Caki2 (cell line): ENCODE measurements around the gene CDCA3. TPM values are rescaled to one million over a fixed set of nuclear protein-coding genes. Genes with fewer than 3 reads are reported as not detected.

Experiments
- DNase-seq: peaks from one replicate; pipeline ENCODE4 v3.0.0-alpha.2; 2015; ENCODE audit warnings: low read depth
- in situ Hi-C: cut with HindIII; loops from 2 replicates; pipeline ENCODE4 v1.10.0; 2016; ENCODE audit warnings: low sequenced_read_pairs, low pct_unique_long_range_greater_than_20kb, mixed read lengths
- total RNA-seq: library from RNA; depleted of rRNA; stranded (reverse); fragments of >200 nt; shearing (Covaris generic); gene quantifications from 2 replicates; pipeline ENCODE4 v1.2.3, GENCODE V29; 2014; ENCODE audit warnings: low replicate concordance

Gene CDCA3
- total RNA-seq, 1 experiment from 2014 or later, result 216 TPM

DNA sequence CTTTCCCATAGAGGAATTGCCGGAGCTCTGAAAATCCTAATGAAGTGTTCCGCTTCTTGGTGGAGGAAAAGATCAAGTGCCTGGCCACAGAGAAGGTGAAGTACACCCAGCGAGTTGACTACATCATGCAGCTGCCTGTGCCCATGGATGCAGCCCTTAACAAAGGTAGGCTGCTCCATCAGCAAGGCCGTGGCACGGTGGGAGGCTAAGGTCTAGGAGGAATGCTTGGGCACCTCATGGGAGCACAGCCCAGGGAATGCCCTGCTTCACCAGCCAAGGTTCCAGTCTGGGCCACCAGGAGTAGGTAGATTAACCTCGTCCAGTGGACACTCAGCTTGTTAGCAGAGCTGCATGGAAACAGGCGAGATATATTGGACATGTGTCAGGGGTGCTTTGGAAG, 9.9 kb upstream of the CDCA3 start:
- DNase-seq, result no peak
- in situ Hi-C loops, result no loop called here

DNA sequence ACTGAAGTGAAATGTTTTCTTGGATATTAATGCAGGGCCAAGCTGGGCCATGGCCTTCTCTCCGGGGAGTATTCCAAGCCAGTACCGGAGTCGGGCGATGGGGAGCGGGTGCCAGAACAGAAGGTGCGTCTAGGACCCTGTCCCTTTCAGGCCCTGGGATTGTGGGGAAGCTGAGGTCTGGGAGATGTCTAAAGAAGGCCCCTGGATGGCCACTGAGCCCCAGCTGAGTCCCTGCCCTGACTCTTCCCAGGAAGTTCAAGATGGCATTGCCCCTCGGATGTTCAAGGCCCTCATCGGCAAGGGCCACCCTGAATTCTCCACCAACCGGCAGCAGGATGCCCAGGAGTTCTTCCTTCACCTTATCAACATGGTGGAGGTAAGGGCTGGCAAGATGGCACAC, 9.0 kb upstream of the CDCA3 start:
- no peak for DNase-seq
- in situ Hi-C loops, result no loop called here

DNA sequence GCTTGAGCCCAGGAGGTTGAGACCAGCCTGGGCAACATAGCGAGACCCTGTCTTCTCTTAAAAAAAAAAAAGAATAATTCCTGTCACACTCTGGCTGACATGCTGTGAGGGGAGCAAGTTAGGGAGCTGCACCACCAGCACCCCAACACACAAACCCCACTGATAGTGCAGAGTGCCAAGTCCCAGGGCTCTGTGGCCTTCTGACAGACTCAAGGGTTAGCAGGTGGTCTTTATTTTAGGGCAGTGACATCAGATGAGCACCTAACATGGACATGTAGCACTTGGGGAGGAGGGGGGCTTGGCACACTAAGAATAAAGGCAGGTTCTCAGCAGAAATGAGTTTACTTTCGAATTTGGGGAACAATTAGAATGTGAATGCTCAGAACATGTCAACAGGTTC, 7.7 kb upstream of the CDCA3 start:
- in situ Hi-C loops, result no loop called here
- DNase-seq, result no peak

DNA sequence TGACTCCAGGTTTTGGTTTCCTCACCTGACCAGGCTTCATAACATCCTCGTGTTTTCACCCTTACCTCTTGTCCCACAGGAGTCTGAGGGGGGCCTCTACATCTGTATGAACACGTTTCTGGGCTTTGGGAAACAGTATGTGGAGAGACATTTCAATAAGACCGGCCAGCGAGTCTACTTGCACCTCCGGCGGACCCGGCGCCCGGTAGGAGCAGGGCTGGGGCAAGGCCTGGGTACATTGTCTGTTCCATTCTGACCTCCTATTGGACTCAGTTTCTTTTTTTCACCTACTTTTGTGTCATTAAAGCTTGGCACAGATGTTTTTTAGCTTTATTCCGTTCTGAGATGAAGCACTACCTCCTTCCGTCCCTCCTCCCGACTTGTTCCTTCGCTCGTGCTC, 4.2 kb upstream of the CDCA3 start:
- DNase-seq, result no peak
- in situ Hi-C loops, result no loop called here

DNA sequence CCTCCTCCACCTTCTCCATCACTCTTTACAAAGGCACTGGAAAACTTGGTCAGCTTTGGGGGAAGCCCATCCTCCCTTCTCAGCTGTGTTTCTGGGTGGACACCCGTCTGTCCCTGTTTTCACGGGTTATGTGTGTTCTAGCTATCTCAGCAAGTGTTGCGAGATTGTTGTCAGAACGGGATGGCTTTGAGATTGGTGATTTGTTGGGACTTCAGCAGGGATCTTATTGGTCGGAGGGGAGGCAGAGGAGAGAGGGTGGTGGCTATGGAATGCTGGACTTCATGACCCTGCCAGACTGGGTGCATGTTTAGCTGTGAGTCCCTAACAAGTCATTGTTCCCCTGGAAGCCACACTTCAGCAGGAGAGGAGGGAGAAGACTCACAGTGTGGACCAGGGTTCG, 3.0 kb upstream of the CDCA3 start:
- in situ Hi-C loops, result no loop called here
- no peak for DNase-seq

DNA sequence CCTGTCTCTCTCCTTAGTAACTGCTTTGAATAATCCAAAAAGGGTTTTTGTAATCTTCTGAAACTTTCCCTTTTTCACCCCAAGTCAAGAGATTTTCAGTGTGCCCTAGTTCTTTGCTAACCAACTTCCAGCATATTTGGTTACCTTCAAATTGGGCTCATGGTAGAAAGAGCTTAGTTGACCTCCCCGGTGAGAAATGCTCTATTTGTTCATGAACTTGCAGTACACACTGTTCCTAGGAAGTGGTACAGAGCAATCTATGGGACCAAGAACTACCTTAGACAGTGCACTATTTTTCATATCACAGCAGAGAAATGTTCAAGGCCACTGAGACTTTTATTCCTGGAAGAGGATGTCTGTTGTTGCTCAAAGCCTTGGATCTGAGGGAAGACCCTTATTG, 2.5 kb upstream of the CDCA3 start:
- DNase-seq, result no peak
- in situ Hi-C loops, result no loop called here

DNA sequence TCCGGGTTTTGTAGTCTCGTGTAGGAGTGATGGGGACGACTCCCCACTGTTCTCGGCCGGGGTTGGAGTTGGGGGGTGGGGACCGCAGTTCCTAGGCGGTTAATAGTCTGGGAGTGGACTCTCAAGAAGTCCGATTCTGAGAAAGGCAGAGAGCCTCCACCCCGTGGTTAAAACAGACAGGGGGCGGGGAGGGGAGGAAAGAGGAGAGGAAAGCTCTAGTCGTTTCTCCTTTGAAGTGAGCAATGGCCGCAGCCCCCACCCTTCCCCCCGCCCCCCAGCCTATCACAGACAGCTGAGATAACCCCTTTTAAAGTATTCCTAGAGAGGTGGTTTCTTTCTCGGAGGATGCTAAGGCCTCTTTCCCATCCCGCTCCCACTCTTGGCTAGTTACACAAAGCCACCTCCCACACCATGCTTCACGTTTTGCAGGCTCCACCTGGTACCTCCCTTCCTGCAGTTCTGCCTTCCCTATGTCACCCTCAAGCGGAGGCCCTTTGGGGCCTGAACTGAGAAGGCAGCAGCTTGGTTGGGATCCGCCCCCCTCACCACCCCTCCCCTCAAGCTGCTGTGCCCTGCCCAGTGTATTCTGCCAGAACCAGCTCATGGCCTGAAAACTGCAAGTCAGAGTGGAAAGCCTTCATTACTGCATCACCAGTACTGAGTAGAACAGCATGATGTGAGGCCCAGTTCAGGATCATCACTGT, 1.7 kb upstream of the CDCA3 start:
- in situ Hi-C loops, result no loop called here
- peak; percentile 88 for DNase-seq

DNA sequence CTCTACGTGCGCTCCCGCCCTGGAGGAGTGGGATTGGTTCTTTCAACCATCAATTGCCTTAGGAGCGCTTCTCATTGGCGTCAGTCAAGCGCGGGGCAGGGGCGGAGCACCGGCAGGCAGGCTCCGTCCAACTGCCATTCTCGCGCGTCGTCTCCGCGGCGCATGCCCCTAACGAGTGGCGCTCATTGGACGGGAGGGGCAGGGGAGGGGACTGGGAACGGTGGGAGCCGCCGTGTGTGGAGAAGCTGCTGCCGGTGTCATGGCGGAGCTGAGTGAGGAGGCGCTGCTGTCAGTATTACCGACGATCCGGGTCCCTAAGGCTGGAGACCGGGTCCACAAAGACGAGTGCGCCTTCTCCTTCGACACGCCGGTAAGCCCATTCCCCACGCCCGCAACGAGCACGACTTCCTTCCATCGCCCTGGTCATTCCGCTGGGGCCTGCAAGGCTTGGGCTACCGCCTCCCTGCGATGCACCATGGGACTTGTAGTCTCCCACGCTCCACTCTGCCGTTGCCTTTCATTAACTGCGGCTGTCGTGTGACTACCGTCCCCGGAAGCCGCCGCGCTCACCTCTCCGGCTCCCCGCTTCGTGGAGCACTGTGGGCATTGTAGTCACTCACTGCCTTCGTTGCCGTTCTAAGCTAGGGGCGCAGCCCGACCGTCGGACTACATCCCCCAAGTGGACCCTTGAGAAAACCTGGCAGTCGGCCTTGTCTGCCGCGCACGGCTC, 1.0 kb upstream of the CDCA3 start, which contains the start of gene USP5:
Gene USP5, plus strand, starts transcription at position 230 of the 730 bp plus-strand sequence. Its CDS starts 30 bp downstream, at position 260.
- DNase-seq, result peak; percentile 100
- in situ Hi-C loops, result no loop called here

DNA sequence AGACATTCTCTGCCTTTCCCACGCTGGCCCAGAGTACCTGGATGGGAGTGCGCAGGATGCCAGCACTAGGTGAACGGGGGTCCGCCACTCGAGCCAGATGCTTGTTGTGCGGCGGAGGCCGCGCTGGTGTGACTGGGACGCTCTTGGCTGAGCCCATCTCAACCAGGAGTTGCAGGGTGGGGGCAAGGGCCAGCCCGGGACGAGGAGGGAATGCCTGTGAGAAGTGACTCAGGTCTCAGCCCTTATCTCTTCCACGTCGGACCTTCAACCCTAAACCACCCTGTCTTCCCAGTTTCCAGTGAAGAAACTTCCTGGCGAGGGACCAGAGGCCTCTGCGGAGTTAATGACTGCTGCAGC, 312 bp downstream of the CDCA3 start:
- no peak for DNase-seq
- in situ Hi-C loops, result no loop called here

DNA sequence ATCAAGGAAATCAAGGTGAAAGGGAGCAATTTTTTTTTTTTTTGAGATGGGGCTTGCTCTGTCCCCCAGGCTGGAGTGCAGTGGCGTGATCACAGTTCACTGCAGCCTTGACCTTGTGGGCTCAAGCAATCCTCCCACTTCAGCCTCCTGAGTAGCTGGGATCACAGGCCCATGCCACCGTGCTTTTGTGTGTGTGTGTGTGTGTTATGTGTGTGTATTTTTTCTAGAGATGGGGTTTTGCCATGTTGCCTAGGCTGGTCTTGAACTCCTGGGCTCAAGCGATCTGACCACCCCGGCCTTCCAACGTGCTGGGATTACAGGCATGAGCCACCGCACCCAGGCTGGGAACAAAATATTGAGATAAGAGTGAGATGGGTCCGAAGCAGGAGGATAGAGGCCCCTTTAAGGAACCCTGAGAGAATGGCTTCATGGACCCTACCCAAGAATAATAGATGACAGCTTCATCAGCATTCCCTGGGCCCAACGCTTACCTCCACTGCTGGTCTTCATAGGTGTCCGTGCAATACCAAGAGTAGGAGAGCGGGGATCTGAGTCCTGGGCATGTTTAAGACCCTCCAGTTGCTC, 1.0 kb downstream of the CDCA3 start:
- in situ Hi-C loops, result no loop called here
- no peak for DNase-seq

DNA sequence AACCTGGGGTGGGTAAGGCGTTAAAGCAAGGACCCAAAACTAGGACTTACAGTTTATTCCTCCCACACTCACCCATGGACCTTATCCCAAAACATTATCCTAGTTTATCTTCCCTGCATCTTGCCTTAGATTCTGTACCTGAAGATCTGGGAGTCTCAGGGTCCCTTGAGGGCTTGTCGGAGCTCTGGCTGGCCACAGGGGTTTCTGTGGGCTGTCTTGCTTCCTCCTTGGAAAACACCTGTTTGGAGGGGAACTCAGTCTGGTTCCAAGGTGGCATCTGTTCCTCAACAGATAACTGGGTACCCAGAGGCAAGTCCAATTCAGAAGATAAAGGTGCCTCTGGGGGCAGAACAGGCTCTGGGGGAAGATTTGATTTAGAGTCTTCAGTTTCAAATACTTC, 1.7 kb downstream of the CDCA3 start:
- in situ Hi-C loops, result no loop called here
- no peak for DNase-seq

DNA sequence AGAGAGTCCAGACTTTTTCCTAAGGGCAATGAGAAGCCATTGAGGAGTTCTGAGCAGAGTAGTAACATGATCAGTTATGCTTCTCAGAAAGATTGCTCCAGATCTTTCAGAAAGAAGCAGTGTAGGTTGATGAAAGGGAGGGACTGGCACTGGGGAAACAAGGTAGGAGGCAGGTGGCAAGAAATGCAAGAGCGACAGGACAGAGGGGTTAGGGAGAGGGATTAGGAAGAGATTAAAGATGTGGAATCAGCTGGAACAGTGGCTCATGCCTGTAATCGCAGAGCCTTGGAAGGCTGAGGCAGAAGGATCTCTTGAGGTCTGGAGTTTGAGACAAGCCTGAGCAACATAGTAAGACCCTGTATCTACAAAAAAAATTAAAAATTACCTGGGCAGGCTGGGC, 3.4 kb downstream of the CDCA3 start:
- no peak for DNase-seq
- in situ Hi-C loops, result no loop called here

DNA sequence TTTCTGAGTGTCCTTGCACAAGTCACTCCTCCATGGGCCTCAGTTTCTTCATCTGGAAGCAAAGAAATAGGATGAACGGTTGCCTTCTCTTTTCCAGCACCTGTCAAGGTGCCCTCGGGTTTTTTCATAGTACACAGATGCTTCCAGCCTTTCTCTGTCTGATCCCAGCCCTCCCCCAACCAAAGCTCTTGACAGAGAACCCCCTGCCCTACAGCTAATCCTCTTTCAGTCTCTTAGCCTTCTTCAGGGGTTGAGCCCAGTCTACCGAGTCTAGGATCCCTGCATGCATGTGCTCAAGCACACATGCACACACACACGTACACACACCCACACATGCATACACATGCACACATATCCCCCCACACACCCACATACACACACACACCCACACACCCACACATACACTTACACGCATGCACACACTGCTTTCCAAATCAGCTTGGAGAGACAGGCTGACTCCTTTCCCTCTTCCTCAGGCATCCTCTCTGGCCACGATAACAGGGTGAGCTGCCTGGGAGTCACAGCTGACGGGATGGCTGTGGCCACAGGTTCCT, 4.7 kb downstream of the CDCA3 start:
- no peak for DNase-seq
- in situ Hi-C loops, result no loop called here

DNA sequence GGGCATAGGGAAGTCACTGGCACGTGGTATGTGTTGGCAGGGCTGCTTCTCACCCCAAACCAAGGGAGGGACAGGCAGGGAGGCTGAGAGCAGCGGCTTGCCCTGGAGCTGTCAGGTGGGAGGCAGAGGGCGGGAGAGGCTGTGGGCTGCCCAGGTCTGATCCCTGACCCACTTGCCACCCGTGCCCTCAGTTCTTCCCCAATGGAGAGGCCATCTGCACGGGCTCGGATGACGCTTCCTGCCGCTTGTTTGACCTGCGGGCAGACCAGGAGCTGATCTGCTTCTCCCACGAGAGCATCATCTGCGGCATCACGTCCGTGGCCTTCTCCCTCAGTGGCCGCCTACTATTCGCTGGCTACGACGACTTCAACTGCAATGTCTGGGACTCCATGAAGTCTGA, 5.7 kb downstream of the CDCA3 start:
- no peak for DNase-seq
- in situ Hi-C loops, result no loop called here

DNA sequence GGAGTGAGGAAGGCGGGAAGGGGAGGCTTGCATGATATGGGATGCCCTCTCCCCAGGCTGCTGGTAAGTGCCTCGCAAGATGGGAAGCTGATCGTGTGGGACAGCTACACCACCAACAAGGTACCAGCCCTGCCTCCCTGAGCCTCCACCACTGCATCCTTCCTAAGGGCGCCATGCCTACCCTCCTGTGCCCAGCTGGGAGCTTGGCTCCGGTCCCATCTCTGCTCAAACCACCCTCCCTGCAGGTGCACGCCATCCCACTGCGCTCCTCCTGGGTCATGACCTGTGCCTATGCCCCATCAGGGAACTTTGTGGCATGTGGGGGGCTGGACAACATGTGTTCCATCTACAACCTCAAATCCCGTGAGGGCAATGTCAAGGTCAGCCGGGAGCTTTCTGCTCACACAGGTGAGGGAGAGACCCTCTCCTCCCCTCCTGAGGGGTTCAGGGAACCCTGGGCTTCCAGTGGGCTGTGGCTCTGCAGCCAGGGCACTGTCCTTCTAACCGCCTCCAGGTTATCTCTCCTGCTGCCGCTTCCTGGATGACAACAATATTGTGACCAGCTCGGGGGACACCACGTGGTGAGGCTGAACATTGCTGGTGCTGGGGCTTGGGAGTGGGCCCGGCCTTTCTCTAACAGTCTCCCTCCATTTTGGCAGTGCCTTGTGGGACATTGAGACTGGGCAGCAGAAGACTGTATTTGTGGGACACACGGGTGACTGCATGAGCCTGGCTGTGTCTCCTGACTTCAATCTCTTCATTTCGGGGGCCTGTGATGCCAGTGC, 7.8 kb downstream of the CDCA3 start:
- no peak for DNase-seq

DNA sequence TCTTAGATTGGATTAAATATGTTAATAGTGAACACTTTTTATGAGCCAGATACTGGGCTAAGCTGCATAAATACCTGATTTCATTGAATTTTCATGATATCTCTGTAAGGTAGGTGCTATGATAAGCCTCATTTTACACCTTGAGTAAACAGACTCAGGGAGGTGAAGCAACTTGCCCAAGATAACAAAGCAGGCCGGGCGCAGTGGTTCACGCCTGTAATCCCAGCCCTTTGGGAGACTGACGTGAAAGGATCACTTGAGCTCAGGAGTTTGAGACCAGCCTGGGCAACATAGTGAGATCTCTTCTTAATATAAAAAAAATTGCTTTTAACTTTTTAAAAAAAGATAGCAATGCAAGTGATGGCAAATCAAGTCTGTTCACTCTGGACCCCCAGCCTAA, 9.0 kb downstream of the CDCA3 start:
- DNase-seq, result no peak
- in situ Hi-C loops, result no loop called here

More for the DNA sequence above, 7.8 kb downstream of the CDCA3 start:
- in situ Hi-C loops, result no loop called here

DNA sequence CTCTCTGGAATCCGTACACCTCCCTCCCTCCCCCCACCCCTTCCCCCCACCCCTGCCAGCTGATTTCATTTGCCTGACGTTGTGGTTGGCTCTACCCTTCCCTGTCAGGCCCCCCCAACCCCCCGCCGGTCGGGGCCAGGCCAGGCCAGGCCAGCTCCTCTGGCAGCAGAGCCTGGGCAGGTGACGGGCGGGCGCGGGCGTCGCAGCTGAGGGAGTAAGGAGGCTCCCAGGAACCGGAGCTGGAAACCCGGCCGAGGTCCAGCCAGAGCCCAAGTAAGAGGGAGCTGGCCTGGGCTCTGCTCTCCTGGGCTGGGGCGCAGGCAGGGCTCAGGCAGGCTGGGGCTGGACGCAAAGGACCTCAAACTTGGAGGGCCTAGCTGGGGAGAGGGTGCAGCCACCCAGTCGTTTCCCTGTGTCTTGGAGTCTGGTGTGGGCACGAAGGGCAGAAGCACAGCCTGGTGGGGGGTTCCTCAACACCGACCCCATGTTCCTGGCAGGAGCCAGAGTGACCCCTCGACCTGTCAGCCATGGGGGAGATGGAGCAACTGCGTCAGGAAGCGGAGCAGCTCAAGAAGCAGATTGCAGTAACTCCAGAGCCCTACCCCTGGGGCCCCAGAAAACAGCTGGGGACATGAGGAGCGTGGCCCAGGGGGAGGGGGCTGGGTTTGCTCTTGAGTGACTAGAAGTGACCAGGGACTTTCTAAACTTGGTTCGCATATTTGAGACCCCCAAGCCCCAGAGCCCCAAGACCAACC, 10.1 kb downstream of the CDCA3 start, which contains the start of gene GNB3:
Gene GNB3, plus strand, starts transcription at position 165 of the 755 bp plus-strand sequence. Its CDS starts 363 bp downstream, at position 528.
- no peak for DNase-seq
- in situ Hi-C loops, result no loop called here

DNA sequence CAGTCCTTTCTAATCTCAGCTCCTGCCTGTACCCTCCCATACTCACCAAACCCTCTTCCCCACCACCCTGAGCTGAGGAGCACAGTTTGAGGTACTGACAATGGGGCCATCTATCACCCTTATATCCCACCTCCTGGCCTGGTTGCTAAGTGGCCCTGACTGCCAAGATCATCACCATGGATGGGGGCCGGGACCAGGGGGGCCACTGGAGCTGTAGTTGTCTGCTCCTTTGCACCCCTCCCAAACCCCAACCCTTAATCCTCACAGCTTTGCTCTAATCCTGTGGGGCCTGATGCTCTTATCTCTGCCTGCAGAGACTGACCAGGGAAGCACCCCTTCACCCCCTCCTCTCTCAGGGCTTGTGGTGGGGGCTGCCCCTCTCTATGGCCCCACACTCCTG, 10.8 kb downstream of the CDCA3 start:
- in situ Hi-C loops, result no loop called here
- no peak for DNase-seq
